CD4-positive, alpha-beta T cell (primary cell): ENCODE results near the gene BICRAL. TPM values are rescaled to one million over a fixed set of nuclear protein-coding genes. Genes with fewer than 3 reads are reported as not detected.

Experiments used
- ATAC-seq: fragments of 200-7000 bp; cut with Tn5 transposase; one replicate; pipeline ENCODE4 v1.10.0; 2022; ENCODE audit warnings: mild to moderate bottlenecking; ENCODE audit not compliant: poor library complexity
- CTCF ChIA-PET: fragments of 350-600 bp; sonication (Branson Sonifier 250); formaldehyde crosslinking; loops from one replicate; lab custom pipeline; 2021; ENCODE audit warnings: antibody characterized with exemption, inconsistent platforms; lab: Charles Lee
- POLR2A ChIA-PET: fragments of 350-600 bp; sonication (Branson Sonifier 250); formaldehyde crosslinking; loops from one replicate; lab custom pipeline; 2021; ENCODE audit warnings: antibody characterized with exemption, inconsistent platforms; lab: Charles Lee
- DNase-seq, 14 experiments: peaks; one replicate each; pipeline ENCODE4 v3.0.0-alpha.2; 2013 to 2020; ENCODE audit warnings: mixed read lengths in 2 of 14
- H3K27ac ChIP-seq, 2 donors: one replicate each; pipeline versions ENCODE4 v1.5.1 to v1.7.0; 2013; ENCODE audit warnings: low read length in 2 of 2, low read depth in 1 of 2, mild to moderate bottlenecking in 1 of 2
- H3K27me3 ChIP-seq, 2 experiments: 1 replicate in 1 of 2; 2 replicates in 1 of 2; pipeline versions ENCODE4 v1.6.1 to v1.7.0; 2013; ENCODE audit warnings: low read length in 2 of 2, control low read depth in 1 of 2, mild to moderate bottlenecking in 1 of 2, moderate library complexity in 1 of 2; ENCODE audit not compliant: insufficient read depth in 2 of 2, control insufficient read depth in 1 of 2
- H3K36me3 ChIP-seq: one replicate; pipeline ENCODE4 v1.6.1; 2013; ENCODE audit warnings: low read length, control low read depth; ENCODE audit not compliant: insufficient read depth
- H3K4me1 ChIP-seq: one replicate; pipeline ENCODE4 v1.6.1; 2013; ENCODE audit warnings: low read length, control low read depth; ENCODE audit not compliant: insufficient read depth
- H3K4me3 ChIP-seq: one replicate; pipeline ENCODE4 v1.5.1; 2013; ENCODE audit warnings: mild to moderate bottlenecking, low read length, moderate library complexity
- H3K9me3 ChIP-seq, 2 experiments: 1 replicate in 1 of 2; 2 replicates in 1 of 2; pipeline versions ENCODE4 v1.6.1 to v1.7.0; 2013; ENCODE audit warnings: low read length in 2 of 2, mild to moderate bottlenecking in 2 of 2, control low read depth in 1 of 2, moderate library complexity in 1 of 2; ENCODE audit not compliant: control insufficient read depth in 1 of 2, insufficient read depth in 1 of 2
- H3K27ac Mint-ChIP-seq: one replicate; pipeline ENCODE4 v1.8.0; 2020; ENCODE audit warnings: mixed read lengths
- H3K27me3 Mint-ChIP-seq: one replicate; pipeline ENCODE4 v1.8.0; 2021; ENCODE audit warnings: mixed read lengths
- H3K36me3 Mint-ChIP-seq: one replicate; pipeline ENCODE4 v1.8.0; 2021; ENCODE audit warnings: low read depth, mixed read lengths
- H3K4me1 Mint-ChIP-seq: one replicate; pipeline ENCODE4 v1.8.0; 2021; ENCODE audit warnings: low read depth, mixed read lengths
- H3K4me3 Mint-ChIP-seq: one replicate; pipeline ENCODE4 v1.8.0; 2020; ENCODE audit warnings: mild to moderate bottlenecking, mixed read lengths
- H3K9me3 Mint-ChIP-seq: one replicate; pipeline ENCODE4 v1.8.0; 2020; ENCODE audit warnings: mixed read lengths
- CTCF ChIP-seq: fragments of 200-600 bp; IDR thresholded peaks from one replicate; pipeline ENCODE4 v1.8.0; 2022; ENCODE audit warnings: antibody characterized with exemption, mild to moderate bottlenecking
- intact Hi-C, 2 experiments: fragments of 100-400 bp; cut with DNase I in 1 of 2; cut with micrococcal nuclease in 1 of 2; formaldehyde crosslinking; loops; one replicate each; pipeline versions ENCODE4 v1.15.1 to v1.9.0; 2023 to 2025; cut with DNase I, micrococcal nuclease
- total RNA-seq, 174 experiments: library from RNA in 2 of 174; stranded (reverse) in 2 of 174; gene quantifications; one replicate each; pipeline ENCODE4 v1.2.3 and lab custom pipeline; 2021 to 2026

The BICRAL gene
- total RNA-seq, 2 experiments from 2014 or later = 15.0 to 15.8 TPM

GRCh38 chr6:42870145-42870936 is 88.5 kb downstream of the BICRAL start:
- ATAC-seq (no peak), DNase-seq (no peak)
- ChIA-PET POLR2A (interaction anchor here (1.3 kb wide), 1 partner anchor 9 kb away, joined by 5 read pairs; the partner anchor contains the start of gene RPL7L1), CTCF (no interaction called here)
- Histone ChIP-seq H3K4me1 (no peaks in the 10 kb centered on the region), H3K27ac (no peak overlapping the region), H3K4me3 (no peak overlapping the region), H3K27me3 (no peaks in the 10 kb centered on the region), H3K9me3 (no peaks in the 10 kb centered on the region), H3K36me3 (peaks cover 34% of the 10 kb centered on the region)
- Mint-ChIP-seq H3K9me3 (no peaks in the 10 kb centered on the region), H3K4me3 (no peak overlapping the region), H3K4me1 (no peaks in the 10 kb centered on the region), H3K36me3 (peaks cover 42% of the 10 kb centered on the region), H3K27ac (peak overlapping the region; percentile 42), H3K27me3 (no peaks in the 10 kb centered on the region)
- no peak for TF ChIP-seq CTCF
- intact Hi-C loops = no loop called here

- intact Hi-C loops = no loop called here
- ChIA-PET POLR2A (interaction anchor here (1.3 kb wide), 1 partner anchor 8 kb away, joined by 5 read pairs; the partner anchor contains the start of gene RPL7L1), CTCF (interaction anchor here (0.7 kb wide), 1 partner anchor 1066 kb away, joined by 5 read pairs; no protein-coding TSS in a partner anchor)
- H3K4me1 ChIP-seq = no peaks in the 10 kb centered on the region
- H3K4me1 Mint-ChIP-seq = no peaks in the 10 kb centered on the region
- no peak overlapping the region for H3K4me3 Mint-ChIP-seq
- peaks cover 20% of the 10 kb centered on the region for H3K36me3 ChIP-seq
- H3K27ac ChIP-seq = no peak overlapping the region
- H3K27ac Mint-ChIP-seq = no peak overlapping the region
- no peaks in the 10 kb centered on the region for H3K9me3 ChIP-seq
- no peaks in the 10 kb centered on the region for H3K27me3 Mint-ChIP-seq
- TF ChIP-seq CTCF = no peak
- no peak for DNase-seq
- peaks cover 29% of the 10 kb centered on the region for H3K36me3 Mint-ChIP-seq
- no peaks in the 10 kb centered on the region for H3K27me3 ChIP-seq
- no peak for ATAC-seq
- no peaks in the 10 kb centered on the region for H3K9me3 Mint-ChIP-seq
- H3K4me3 ChIP-seq = no peak overlapping the region
Measured at GRCh38 chr6:42871711-42872110, 89.9 kb downstream of the BICRAL start.

- Mint-ChIP-seq H3K4me1 (no peaks in the 10 kb centered on the region), H3K36me3 (peaks cover 14% of the 10 kb centered on the region), H3K27me3 (no peaks in the 10 kb centered on the region), H3K27ac (no peak overlapping the region), H3K4me3 (no peak overlapping the region), H3K9me3 (no peaks in the 10 kb centered on the region)
- no peak overlapping the region for H3K4me3 ChIP-seq
- peaks cover 4% of the 10 kb centered on the region for H3K36me3 ChIP-seq
- intact Hi-C loops = no loop called here
- no peak for TF ChIP-seq CTCF
- H3K4me1 ChIP-seq = no peaks in the 10 kb centered on the region
- CTCF ChIA-PET = interaction anchor here (0.6 to 1.0 kb wide), 2 partner anchors 16 to 261 kb away, joined by 3 to 4 read pairs; no protein-coding TSS in a partner anchor
- POLR2A ChIA-PET = interaction anchor here (1.2 to 1.4 kb wide), 2 partner anchors 147 to 211 kb away, joined by 3 to 4 read pairs; no protein-coding TSS in a partner anchor
- no peaks in the 10 kb centered on the region for H3K27me3 ChIP-seq
- no peaks in the 10 kb centered on the region for H3K9me3 ChIP-seq
- DNase-seq (no peak), ATAC-seq (no peak)
- no peak overlapping the region for H3K27ac ChIP-seq
Measured at GRCh38 chr6:42873313-42873712, 91.5 kb downstream of the BICRAL start.
